GM12878 (cell line): ENCODE measurements around the gene ENG. TPM values are rescaled to one million over a fixed set of nuclear protein-coding genes. Genes with fewer than 3 reads are reported as not detected.

Source experiments
- ATAC-seq: fragments of 200-7000 bp; cut with Tn5 transposase; 3 replicates; pipeline ENCODE4 v1.9.1; 2020; ENCODE audit warnings: mild to moderate bottlenecking, moderate library complexity
- BruUV-seq: library from RNA; stranded (reverse); fragments of 400-500 nt; replicated peaks from 2 replicates; lab custom pipeline; 2021; lab: Mats Ljungman, UMichigan
- CTCF ChIA-PET: fragments of 300-600 bp; sonication (Branson Sonifier 250); formaldehyde crosslinking; extraction: SDS; loops from one replicate; lab custom pipeline; 2021; ENCODE audit warnings: inconsistent platforms; lab: Yijun Ruan, JAX
- POLR2A ChIA-PET: fragments of 350-600 bp; formaldehyde crosslinking; extraction: SDS; loops from one replicate; lab custom pipeline; 2021; ENCODE audit warnings: inconsistent platforms; lab: Charles Lee
- RAD21 ChIA-PET: fragments of 300-600 bp; sonication (Branson Sonifier 250); formaldehyde crosslinking; loops from one replicate; lab custom pipeline; 2023; ENCODE audit warnings: antibody characterized with exemption; ENCODE audit not compliant: unreplicated experiment; lab: Charles Lee
- SMC1A ChIA-PET: fragments of 300-600 bp; sonication (Branson Sonifier 250); formaldehyde crosslinking; loops from one replicate; lab custom pipeline; 2023; ENCODE audit not compliant: unreplicated experiment, uncharacterized antibody; lab: Charles Lee
- DNase-seq: peaks from one replicate; pipeline ENCODE4 v3.0.0-alpha.2; 2011; ENCODE audit warnings: low read depth, low spot score
- FAIRE-seq: peaks from 3 replicates; lab custom pipeline; 2011; peaks lifted over from hg19 to GRCh38; lab: Jason Lieb, UNC
- H2AFZ ChIP-seq: 2 replicates; pipeline ENCODE4 v1.6.0; 2011; ENCODE audit warnings: low read depth, low read length, control low read depth; ENCODE audit not compliant: control insufficient read depth
- H3K27ac ChIP-seq: 2 replicates; pipeline ENCODE4 v1.5.1; 2011; ENCODE audit warnings: control low read depth; ENCODE audit not compliant: control insufficient read depth, insufficient read depth
- H3K27me3 ChIP-seq, 2 experiments: replicated peaks in 1 of 2; 2 replicates each; pipeline versions ENCODE4 v1.6.0 to v1.6.1; 2011; ENCODE audit warnings: low read length in 1 of 2; ENCODE audit not compliant: control insufficient read depth in 2 of 2, insufficient read depth in 2 of 2
- H3K36me3 ChIP-seq, 2 experiments: 2 replicates each; pipeline ENCODE4 v1.5.1; 2011; ENCODE audit warnings: low read length in 1 of 2; ENCODE audit not compliant: control insufficient read depth in 2 of 2, insufficient read depth in 2 of 2
- H3K4me1 ChIP-seq: 2 replicates; pipeline ENCODE4 v1.6.1; 2011; ENCODE audit warnings: mild to moderate bottlenecking, low read length, moderate library complexity, mixed read lengths; ENCODE audit not compliant: control insufficient read depth, insufficient read depth
- H3K4me2 ChIP-seq: 2 replicates; pipeline ENCODE4 v1.6.0; 2011; ENCODE audit warnings: control low read depth; ENCODE audit not compliant: control insufficient read depth, insufficient read depth
- H3K4me3 ChIP-seq: fragments of 200-600 bp; sonication (generic); 2 replicates; pipeline ENCODE4 v1.5.1; 2016
- H3K79me2 ChIP-seq: 2 replicates; pipeline ENCODE4 v1.6.0; 2011; ENCODE audit warnings: low read length; ENCODE audit not compliant: control insufficient read depth, insufficient read depth
- H3K9ac ChIP-seq: 2 replicates; pipeline ENCODE4 v1.8.0; 2011; ENCODE audit warnings: low read length, control low read depth, mixed read lengths; ENCODE audit not compliant: control insufficient read depth, insufficient read depth
- H3K9me3 ChIP-seq: replicated peaks from 3 replicates; pipeline ENCODE4 v1.5.1; 2011; ENCODE audit warnings: mild to moderate bottlenecking, low read length; ENCODE audit not compliant: control insufficient read depth, insufficient read depth
- H4K20me1 ChIP-seq: 2 replicates; pipeline ENCODE4 v1.6.0; 2011; ENCODE audit not compliant: control insufficient read depth, insufficient read depth
- CHD2 ChIP-seq: IDR thresholded peaks from 2 replicates; pipeline ENCODE4 v1.6.1; 2011; ENCODE audit warnings: low read depth, low read length, improper control_type of control experiment, borderline replicate concordance
- CREM ChIP-seq: IDR thresholded peaks from 2 replicates; pipeline ENCODE4 v1.6.1; 2014; ENCODE audit warnings: antibody characterized with exemption, low read depth
- CTCF ChIP-seq, 3 experiments: IDR thresholded peaks in 2 of 3; conservative IDR thresholded peaks in 1 of 3; 2 replicates each; pipeline ENCODE4 v1.5.1; 2011; ENCODE audit warnings: low read depth in 3 of 3, low read length in 3 of 3, mild to moderate bottlenecking in 3 of 3, control low read depth in 2 of 3, moderate library complexity in 2 of 3, inconsistent platforms in 1 of 3, mixed read lengths in 1 of 3; ENCODE audit not compliant: control insufficient read depth in 2 of 3, insufficient read depth in 1 of 3; ENCODE audit errors: extremely low read depth in 1 of 3
- DPF2 ChIP-seq: fragments of 450-650 bp; IDR thresholded peaks from 2 replicates; pipeline ENCODE4 v1.6.1; 2017; ENCODE audit warnings: mild to moderate bottlenecking
- EP300 ChIP-seq, 2 experiments: fragments of 150-350 bp in 1 of 2; IDR thresholded peaks; 2 replicates each; pipeline ENCODE4 v1.6.1; 2011 to 2012; ENCODE audit warnings: low read depth in 2 of 2, low read length in 2 of 2, borderline replicate concordance in 1 of 2, improper control_type of control experiment in 1 of 2, inconsistent platforms in 1 of 2; ENCODE audit not compliant: control insufficient read depth in 1 of 2
- IRF3 ChIP-seq: fragments of 450-650 bp; IDR thresholded peaks from 2 replicates; pipeline ENCODE4 v1.6.1; 2014; ENCODE audit warnings: mild to moderate bottlenecking
- NR2C1 ChIP-seq: fragments of 450-650 bp; IDR thresholded peaks from 2 replicates; pipeline ENCODE4 v1.6.1; 2017; ENCODE audit warnings: antibody characterized with exemption, mild to moderate bottlenecking, moderate library complexity
- NR2C2 ChIP-seq: IDR thresholded peaks from 2 replicates; pipeline ENCODE4 v1.6.1; 2011; ENCODE audit warnings: borderline replicate concordance, low read depth; ENCODE audit not compliant: control insufficient read depth, insufficient read length
- PAX8 ChIP-seq: fragments of 450-650 bp; IDR thresholded peaks from 2 replicates; pipeline ENCODE4 v1.6.1; 2017; ENCODE audit warnings: mild to moderate bottlenecking, moderate library complexity
- PRDM15 ChIP-seq: fragments of 450-650 bp; formaldehyde crosslinking; IDR thresholded peaks from 2 replicates; pipeline ENCODE4 v1.4.0; 2020; ENCODE audit warnings: mild to moderate bottlenecking, moderate library complexity
- RAD51 ChIP-seq: fragments of 450-650 bp; IDR thresholded peaks from 2 replicates; pipeline ENCODE4 v1.6.1; 2016; ENCODE audit warnings: moderate library complexity, mild to moderate bottlenecking, inconsistent platforms
- TCF7 ChIP-seq: IDR thresholded peaks from 2 replicates; pipeline ENCODE4 v1.6.1; 2014; ENCODE audit warnings: antibody characterized with exemption, borderline replicate concordance
- WGBS: methylation state at CpG from one replicate; pipeline ENCODE4 v1.1.6; 2016; ENCODE audit warnings: low lambda C conversion rate; ENCODE audit not compliant: insufficient replicate concordance, insufficient coverage; ENCODE audit errors: missing lambda C conversion rate; 5-methylcytosine and 5-hydroxymethylcytosine counted together
- in situ Hi-C: fragments of 300-500 bp; cut with MboI; formaldehyde crosslinking; loops from 9 replicates; pipeline ENCODE4 v1.14.3; 2018; ENCODE audit warnings: mixed read lengths
- intact Hi-C: fragments of 100-400 bp; cut with micrococcal nuclease; formaldehyde crosslinking; loops from one replicate; pipeline ENCODE4 v1.14.2; 2022; ENCODE audit not compliant: unreplicated experiment
- polyA plus RNA-seq, 11 experiments: library from polyadenylated mRNA; depleted of rRNA in 4 of 11; unstranded in 6 of 11; stranded (reverse) in 5 of 11; fragments of >200 nt; fragmentation: Nextera tagmentation in 4 of 11; fragmentation: Illumina TruSeq in 1 of 11; extraction: Ambion mirVana in 4 of 11; extraction: Trizol in 1 of 11; gene quantifications; 1 replicate in 1 of 11; 2 replicates in 10 of 11; pipeline versions ENCODE4 v1.2.1 to v1.2.3, GENCODE V29; 2011 to 2016; ENCODE audit warnings: inconsistent platforms in 2 of 11, missing spikeins in 2 of 11, low read depth in 1 of 11
- total RNA-seq, 4 experiments: library from RNA; depleted of rRNA in 3 of 4; stranded (reverse); fragments of >200 nt in 3 of 4; fragmentation: Illumina TruSeq in 1 of 4; extraction: Trizol in 1 of 4; gene quantifications; 2 replicates each; pipeline versions ENCODE4 v1.2.1 to v1.2.3, GENCODE V29; 2013 to 2021

ENG gene
- total and polyA plus RNA-seq, 10 of the 15 experiments (the other 5 are each of a cell fraction or from before 2014, with no cell fraction given), result 0.14 to 10.1 (median 2.0) TPM

- TF ChIP-seq TCF7 (no peak), RAD51 (no peak), IRF3 (no peak), DPF2 (no peak), NR2C1 (no peak)
Observed at GRCh38 chr9:127876764-127877562, 22.5 kb upstream of the ENG start (continued).

- no peak for TF ChIP-seq EP300 (IDR thresholded peaks at IDR 0.05; ENCODE audit: borderline replicate concordance in 1 of 2, control insufficient read depth in 1 of 2, low read depth in 2 of 2, low read length in 2 of 2)
- no peak for TF ChIP-seq CTCF (IDR thresholded peaks at IDR 0.05 in 2 of 3, conservative IDR thresholded peaks at IDR 0.05 in 1 of 3; ENCODE audit: control insufficient read depth in 2 of 3, extremely low read depth in 1 of 3, insufficient read depth in 1 of 3, low read depth in 3 of 3, low read length in 3 of 3)
- no peak for TF ChIP-seq NR2C2
- no peak for TF ChIP-seq CREM
- no peak for TF ChIP-seq PRDM15 (CRISPR knock-in tag)
- TF ChIP-seq CHD2, result no peak
- no peak for TF ChIP-seq PAX8
- TF ChIP-seq, all 136 proteins: peak for 0
- no peaks in the 10 kb centered on the region for H3K36me3 ChIP-seq
- ChIA-PET POLR2A (no interaction called here), RAD21 (no interaction called here), SMC1A (no interaction called here), CTCF (interaction anchor here (0.9 kb wide), 1 partner anchor 141 kb away, joined by 3 read pairs; the partner anchor contains the start of gene TOR2A)
- peaks cover 5% of the 10 kb centered on the region; the same call in 1 of the 2 replicates for H3K4me1 ChIP-seq
- H3K27ac ChIP-seq, result no peak overlapping the region
- FAIRE-seq, result no peak
- H3K27me3 ChIP-seq, result no peaks in the 10 kb centered on the region; a peak in 1 of 4 replicates
- H3K4me3 ChIP-seq, result no peak overlapping the region
- H3K79me2 ChIP-seq, result no peaks in the 10 kb centered on the region
- DNase-seq, result no peak
- no peaks in the 10 kb centered on the region for H3K9me3 ChIP-seq
- ATAC-seq, result no peak
- 61% methylated on average over 10 of the region's 14 CpGs for WGBS
- in situ Hi-C loops (no loop called here), intact Hi-C loops (no loop called here)
- no peaks in the 10 kb centered on the region for H4K20me1 ChIP-seq
- no TSS peak for BruUV-seq
- H2AFZ ChIP-seq, result no peak overlapping the region
- H3K9ac ChIP-seq, result no peak overlapping the region
- no peak overlapping the region for H3K4me2 ChIP-seq
Observed at GRCh38 chr9:127876026-127876763, 21.7 kb upstream of the ENG start.
